ENCODE data around the gene ASB2.

Gene ASB2

DNA sequence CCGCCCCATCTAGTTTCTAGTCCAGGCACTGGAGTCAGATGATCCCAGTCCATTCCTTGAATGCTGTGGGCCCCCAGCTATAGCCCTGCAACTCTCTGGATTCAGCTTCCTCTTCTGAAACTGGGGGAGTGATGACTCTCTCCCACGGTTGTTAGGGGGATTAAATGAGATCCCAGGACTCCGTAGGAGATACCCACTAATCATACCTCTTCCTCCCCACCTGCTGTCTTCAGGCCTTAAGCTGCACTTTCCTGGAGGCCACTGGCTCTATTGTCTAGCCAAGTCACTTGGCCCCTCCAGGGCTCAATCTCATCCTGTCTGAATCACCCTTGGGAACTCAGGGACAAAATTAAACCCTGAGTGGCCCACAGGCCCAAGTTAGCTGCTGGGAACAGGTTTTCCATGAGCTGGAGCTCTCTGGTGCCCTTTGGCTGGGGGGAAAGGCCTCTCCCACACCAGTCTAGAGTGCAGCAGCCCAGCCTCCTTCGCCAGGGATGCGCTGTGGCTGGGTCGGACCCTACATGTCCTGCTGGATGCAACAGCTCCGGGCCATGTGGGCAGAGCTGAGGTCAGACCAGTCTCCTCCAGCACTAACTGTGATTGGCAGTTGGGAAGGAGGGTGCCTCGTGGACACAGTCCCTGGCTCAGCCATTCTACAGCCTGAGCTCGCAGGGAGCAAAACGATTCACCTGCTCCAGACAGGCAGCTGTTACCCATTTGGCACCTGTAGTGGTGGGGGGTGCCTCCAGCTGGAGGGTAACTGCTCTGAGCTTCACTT lies 6.0 kb upstream of the ASB2 start:
- Histone ChIP-seq H3K27me3 (replicated peaks) (no peaks in the 10 kb centered on the region), H3K4me3 (ENCODE audit: low read depth, low read length) (no peak overlapping the region), H3K27ac (no peak overlapping the region), H3K36me3 (replicated peaks) (no peaks in the 10 kb centered on the region)
- DNase-seq = no peak
- in situ Hi-C loops (cut with HindIII; ENCODE audit: low pct_ligation_motif_present, low sequenced_read_pairs) = no loop called here
- TF ChIP-seq CTCF (IDR thresholded peaks at IDR 0.05; ENCODE audit: low read depth, low read length, missing control alignments) = no peak

GRCh38 chr14:93981316-93982229 lies 5.2 kb upstream of the ASB2 start:
- Histone ChIP-seq H3K4me3 (ENCODE audit: low read depth, low read length) (no peak overlapping the region), H3K27ac (no peak overlapping the region), H3K27me3 (replicated peaks) (peaks cover 4% of the 10 kb centered on the region), H3K36me3 (replicated peaks) (no peaks in the 10 kb centered on the region)
- peak; percentile 2 for TF ChIP-seq CTCF (IDR thresholded peaks at IDR 0.05; ENCODE audit: low read depth, low read length, missing control alignments)
- in situ Hi-C loops (cut with HindIII; ENCODE audit: low pct_ligation_motif_present, low sequenced_read_pairs) = no loop called here
- DNase-seq = no peak

- no peak for TF ChIP-seq CTCF (IDR thresholded peaks at IDR 0.05; ENCODE audit: low read depth, low read length, missing control alignments)
- no peaks in the 10 kb centered on the region for H3K36me3 ChIP-seq (replicated peaks)
- DNase-seq = no peak
- in situ Hi-C loops (cut with HindIII; ENCODE audit: low pct_ligation_motif_present, low sequenced_read_pairs) = no loop called here
- peaks cover 4% of the 10 kb centered on the region for H3K27me3 ChIP-seq (replicated peaks)
- no peak overlapping the region for H3K4me3 ChIP-seq (ENCODE audit: low read depth, low read length)
- H3K27ac ChIP-seq = no peak overlapping the region
Measured at GRCh38 chr14:93980456-93981201, 4.3 kb upstream of the ASB2 start.

DNA sequence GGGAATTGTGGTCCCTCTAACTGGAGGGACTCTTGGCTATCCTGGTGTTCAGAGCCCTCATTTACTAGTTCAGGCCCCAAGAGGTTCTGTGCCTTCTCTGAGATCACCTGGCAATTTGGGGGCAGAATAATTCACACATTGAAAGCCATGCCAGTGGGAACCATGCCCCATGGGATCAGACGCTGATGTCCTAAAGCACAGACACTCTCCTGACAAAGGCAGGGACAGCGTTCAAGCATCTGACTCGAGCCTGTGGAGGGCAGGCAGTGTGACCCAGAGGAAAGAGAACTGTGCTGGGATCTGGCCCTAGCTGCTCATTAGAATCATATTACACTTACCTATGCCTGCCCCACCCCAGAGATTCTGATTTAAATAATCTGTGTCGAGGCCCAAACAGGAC lies 2.4 kb upstream of the ASB2 start:
- no peak overlapping the region for H3K27ac ChIP-seq
- in situ Hi-C loops (cut with HindIII; ENCODE audit: low pct_ligation_motif_present, low sequenced_read_pairs) = no loop called here

More for the DNA sequence above, 2.4 kb upstream of the ASB2 start:
- Histone ChIP-seq H3K36me3 (replicated peaks) (no peaks in the 10 kb centered on the region), H3K4me3 (ENCODE audit: low read depth, low read length) (no peak overlapping the region), H3K27me3 (replicated peaks) (peaks cover 4% of the 10 kb centered on the region)
- DNase-seq = no peak
- no peak for TF ChIP-seq CTCF (IDR thresholded peaks at IDR 0.05; ENCODE audit: low read depth, low read length, missing control alignments)
